Lower leg skin (tissue), 3 donors: ENCODE results near the gene VDAC1.

Experiments
- CTCF ChIP-seq, 3 donors: fragments of 450-650 bp; IDR thresholded peaks; one replicate each; pipeline ENCODE4 v1.5.1; 2016; ENCODE audit warnings: antibody characterized with exemption in 3 of 3, mild to moderate bottlenecking in 3 of 3, moderate library complexity in 2 of 3
- POLR2A ChIP-seq, 2 donors: fragments of 450-650 bp; IDR thresholded peaks; one replicate each; pipeline ENCODE4 v1.6.1; 2016 to 2017; ENCODE audit warnings: antibody characterized with exemption in 2 of 2, mild to moderate bottlenecking in 1 of 2, moderate library complexity in 1 of 2

GRCh38 chr5:133985540-133986180 lies 19.1 kb downstream of the VDAC1 start:
- TF ChIP-seq CTCF (IDR thresholded peaks at IDR 0.05) (no peak), POLR2A (IDR thresholded peaks at IDR 0.05) (no peak)
